ENCODE results near the gene LYST.
"Not testable (repeated sequence)": the region's sequence is repeated elsewhere in the genome, so short reads cannot be mapped to it uniquely, and the experiment has no call there.

The LYST gene

DNA sequence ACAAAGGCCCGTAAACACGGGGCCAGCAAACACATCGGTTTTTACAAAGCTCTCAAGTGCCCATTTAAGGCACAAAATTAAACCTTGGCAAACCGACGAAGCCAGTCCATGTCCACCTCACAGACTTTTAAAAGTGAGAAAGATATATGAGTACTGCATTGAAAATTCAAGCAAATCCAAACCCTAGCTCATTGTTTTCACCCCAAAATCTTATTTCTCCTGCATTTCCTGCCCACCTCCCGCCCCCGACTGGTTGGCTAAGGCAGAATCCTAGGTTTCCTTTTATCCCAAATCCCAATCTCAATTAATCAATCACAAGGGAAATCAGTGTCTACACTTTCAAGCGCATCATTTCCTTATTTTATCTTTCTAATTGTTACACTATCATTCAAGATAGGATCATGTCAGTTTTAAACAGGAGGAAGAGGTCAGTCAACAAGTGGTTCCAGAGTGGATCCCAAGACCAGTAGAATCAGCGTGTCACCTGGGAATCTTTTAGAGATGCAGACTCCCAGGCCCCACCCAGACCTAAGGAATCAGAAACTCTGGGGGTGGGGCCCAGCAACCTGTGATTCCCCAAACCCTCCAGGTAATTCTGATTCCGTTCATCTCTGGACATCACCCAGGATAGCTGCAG, 215.4 kb downstream of the LYST start:
- no peak for DNase-seq (ENCODE audit: low read depth)

DNA sequence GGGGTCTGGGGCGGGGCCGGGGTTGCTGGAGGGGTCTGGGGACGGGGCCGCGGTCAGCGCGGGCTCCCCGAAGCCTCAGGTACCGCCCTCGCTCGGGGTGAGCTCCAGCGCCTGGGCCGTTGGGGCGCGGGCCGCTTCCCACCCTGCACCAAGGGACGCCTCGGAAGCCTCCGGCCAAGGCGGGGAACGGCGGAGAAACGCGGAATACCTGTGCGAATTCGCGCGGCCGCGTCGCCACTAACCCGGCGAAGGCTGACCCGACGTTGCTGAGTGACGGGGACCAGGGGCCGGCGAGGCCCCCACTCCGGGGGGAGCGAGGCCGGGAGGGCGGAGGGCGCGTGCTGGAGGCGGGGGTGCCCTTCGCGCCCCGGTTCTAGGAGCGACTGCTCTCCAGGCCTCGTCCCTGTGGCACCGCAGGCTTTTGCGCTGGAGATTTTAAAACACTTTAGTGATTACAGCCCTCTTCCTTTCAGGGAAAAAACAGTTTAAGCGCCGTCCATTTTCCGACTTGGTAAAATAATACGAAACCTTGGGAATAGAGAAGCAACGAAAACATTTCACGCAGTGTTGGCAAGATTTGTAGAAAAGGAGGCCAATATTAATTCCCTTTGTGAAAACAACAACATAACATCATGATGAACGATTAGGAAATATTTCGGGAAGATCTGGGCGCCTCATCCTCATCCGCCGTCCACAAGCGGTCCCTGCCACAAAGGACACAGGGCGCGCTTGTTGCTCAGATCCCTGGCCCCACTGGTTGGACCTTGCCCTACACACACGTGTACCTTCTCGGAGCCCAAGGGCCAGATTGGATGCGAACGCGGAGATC, 216.2 kb downstream of the LYST start:
- no peak for DNase-seq (ENCODE audit: low read depth)

DNA sequence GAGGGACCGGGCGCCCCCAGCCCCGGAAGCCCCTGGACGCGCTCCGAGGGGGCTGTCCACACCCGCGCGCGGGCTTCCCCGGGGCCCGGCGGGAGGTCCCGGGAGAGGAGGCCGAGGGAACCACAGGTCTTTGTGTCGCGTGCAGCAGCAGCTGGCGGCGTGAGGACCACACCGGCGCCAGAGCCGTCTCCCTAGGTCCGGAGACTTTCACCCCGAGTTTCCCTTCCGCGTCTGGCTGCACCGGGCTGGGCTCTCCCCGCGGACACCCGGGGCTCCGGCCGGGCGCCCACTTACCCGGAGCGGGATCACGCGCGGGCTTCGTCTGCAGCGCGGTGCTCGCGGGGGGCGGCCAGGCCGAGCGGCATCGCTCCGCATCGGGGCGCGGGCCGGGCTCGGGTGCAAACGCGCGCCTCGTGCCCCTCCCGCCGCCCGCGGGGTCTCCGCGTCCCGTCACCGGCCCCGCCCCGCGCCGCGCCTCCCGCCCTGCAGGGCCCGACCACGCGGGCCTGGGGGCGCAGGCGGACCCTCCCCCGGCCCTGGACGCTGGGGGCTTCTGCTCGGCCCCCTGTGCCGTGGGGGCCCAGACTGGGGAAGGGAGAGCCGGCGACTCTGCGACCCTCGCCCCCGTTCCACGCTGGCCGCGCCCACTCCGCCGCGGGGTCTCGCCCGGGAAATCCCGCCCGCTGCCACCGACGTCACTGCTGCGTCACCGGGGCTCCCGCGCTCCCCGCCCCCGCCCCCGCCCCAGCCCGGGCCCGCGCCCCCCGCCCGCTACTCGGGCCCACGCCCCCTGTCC, 217.1 kb downstream of the LYST start, which contains the start of gene GNG4:
TSS of gene GNG4 (minus strand) at position 417 of the 796 bp plus-strand sequence. CDS start 65,946 bp downstream, outside the sequence.
- no peak for DNase-seq (ENCODE audit: low read depth)

- DNase-seq (ENCODE audit: low read depth), result peak; percentile 48
These were observed 217.7 kb downstream of the LYST start for GRCh38 chr1:235648954-235649367.

DNA sequence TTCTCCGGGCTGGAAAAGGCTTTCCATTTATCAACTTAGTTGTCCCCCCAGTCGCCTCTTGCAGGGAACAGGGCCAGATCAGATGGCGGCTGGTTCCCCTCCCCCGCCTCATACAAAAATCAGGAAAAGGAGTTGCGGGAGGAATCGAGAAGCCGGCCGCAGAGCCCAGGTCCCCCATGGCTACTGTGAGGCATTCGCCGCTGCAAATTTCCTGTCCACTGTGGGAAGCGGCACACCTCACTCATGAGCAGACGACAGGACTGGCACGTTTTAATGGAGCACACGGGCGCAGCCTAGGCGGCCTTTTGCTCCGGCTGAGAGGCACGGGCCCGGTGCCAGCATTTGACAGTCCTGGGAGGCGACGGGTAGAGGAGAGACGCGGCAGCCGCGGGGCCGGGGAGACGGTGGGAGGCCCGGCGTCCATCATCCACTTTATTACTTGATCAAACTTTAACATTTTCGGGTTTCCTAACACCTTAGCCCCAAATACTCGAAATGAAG, 218.2 kb downstream of the LYST start:
- no peak for DNase-seq (ENCODE audit: low read depth)

DNA sequence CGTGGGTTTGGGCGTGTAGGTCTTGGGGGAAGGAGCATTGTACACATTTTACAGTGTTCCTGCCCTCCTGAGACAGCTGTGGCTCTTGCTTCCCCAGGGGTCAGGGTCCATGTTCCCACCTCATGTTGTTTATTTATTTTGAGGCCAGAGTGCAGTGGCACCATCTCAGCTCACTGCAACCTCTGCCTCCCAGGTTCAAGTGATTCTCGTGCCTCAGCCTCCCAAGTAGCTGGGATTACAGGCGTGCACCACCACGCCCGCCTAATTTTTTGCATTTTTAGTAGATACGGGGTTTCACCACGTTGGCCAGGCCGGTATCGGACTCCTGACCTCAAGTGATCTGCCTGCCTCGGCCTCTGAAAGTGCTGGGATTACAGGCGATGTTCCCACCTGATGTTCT, 219.2 kb downstream of the LYST start:
- DNase-seq (ENCODE audit: low read depth), result not testable (repeated sequence)

DNA sequence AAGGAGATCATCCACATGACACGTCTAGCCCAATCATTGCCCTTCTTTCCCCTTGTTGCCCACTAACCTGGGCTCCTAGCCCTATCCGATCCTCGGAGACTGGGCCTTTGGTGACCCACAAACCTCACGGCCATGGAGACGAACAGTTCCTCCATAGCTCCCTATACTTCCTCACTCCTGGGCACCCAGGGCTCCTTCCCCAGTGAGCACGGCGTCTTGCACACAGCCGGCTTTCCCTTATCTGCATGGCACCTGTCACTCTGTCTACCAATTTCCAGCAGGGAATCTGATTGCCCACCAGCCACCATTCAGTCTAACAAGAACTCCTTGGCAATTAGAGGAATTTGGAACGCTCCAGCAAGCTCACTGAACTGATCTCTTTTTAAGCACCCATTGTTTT, 220.2 kb downstream of the LYST start:
- no peak for DNase-seq (ENCODE audit: low read depth)

DNA sequence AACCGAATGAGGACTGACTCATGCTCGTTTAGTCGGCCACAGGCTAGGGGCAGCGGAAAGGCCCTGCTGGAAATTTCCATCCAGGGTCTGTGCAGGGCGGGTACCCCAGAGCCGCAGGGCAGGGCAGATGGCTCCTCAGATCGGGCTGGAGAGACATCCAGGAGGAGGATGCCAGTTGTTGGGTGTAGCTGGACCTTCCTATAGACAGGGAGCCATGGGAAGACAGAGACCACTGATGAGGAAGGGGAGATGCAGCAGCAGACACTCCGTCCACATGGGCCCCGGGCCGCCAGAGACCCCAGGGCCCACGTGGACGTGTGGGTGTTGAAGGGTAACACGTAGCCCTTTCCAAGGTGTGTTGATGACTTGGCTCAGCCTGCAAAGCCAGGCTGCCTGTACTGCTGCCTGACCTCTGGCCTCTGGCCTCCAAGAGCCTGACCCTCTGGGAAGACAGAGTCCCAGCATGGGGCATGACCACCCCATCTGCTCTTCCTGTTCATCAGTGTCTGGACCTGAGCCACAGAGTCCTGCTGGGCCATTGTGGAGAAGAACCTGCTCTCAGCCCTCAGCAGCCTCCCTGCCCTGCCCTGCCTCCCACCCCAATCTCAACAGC, 221.9 kb downstream of the LYST start:
- DNase-seq (ENCODE audit: low read depth), result no peak

GRCh38 chr1:235643837-235644692, 222.6 kb downstream of the LYST start:
- no peak for DNase-seq (ENCODE audit: low read depth)

DNA sequence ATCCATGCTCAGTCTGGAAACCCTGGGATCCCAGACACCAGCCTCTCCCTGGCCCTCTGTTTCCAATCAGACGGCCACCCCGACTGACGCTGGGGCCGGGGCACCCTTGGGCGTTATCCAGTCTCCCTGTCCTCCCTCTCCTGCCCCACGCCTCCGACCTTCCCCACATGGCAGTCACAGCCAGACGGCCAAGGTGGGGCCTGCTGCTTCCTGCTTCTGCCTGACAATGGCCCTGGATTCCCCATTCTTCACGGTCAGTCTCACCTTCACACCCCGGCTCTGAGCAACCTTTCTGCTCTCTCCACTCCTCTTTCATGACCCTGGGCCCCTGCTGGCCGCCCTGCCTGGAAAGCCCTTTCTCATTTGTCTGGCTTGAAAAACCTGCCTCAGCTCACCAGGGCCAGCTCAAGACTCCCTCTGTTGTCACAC, 223.7 kb downstream of the LYST start:
- DNase-seq (ENCODE audit: low read depth), result no peak

DNA sequence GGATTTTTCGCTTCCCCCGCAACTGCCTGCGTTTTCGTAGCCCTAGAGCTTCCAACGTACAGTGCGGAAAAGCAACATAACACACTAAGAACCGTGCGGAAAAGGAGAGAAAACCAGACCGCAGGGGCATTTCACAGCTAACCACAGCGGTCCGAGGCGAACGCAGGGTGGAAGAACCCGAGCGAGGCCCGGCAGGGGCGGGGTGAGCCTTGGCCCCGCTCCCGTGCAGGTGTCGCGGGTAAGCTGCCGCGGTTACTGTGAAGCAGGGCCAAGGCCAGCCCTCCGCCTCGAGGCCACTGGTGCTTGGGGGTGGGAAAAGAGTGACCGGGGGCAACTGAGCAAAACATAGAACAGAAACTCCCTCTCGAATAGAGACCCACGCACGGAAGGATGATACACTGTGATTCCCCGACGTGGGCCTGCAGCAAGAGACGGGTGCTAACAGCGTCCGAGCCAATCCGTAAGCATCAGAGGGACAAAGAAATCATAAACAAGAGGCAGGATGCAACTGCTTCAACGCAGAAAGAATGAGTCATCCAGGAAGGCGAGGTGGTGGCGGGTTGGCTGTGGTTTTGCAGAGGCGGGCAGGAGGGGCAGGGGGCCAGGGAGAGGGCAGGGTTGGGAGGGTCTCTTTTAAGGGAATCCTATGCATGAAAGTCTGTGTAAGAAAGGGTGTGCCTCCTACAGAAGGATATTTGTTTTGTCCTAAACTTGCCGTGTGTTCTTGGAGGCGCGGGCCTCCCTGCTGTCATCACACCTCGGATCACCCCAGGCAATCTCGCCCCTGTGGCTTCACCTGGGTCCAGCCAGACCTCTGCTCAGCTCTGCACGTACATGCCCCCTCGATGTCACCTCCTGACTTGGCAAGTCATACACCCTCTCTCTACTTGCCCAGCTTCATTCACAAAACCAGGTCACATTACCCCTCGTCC, 224.4 kb downstream of the LYST start:
- peak; percentile 56 for DNase-seq (ENCODE audit: low read depth)

DNA sequence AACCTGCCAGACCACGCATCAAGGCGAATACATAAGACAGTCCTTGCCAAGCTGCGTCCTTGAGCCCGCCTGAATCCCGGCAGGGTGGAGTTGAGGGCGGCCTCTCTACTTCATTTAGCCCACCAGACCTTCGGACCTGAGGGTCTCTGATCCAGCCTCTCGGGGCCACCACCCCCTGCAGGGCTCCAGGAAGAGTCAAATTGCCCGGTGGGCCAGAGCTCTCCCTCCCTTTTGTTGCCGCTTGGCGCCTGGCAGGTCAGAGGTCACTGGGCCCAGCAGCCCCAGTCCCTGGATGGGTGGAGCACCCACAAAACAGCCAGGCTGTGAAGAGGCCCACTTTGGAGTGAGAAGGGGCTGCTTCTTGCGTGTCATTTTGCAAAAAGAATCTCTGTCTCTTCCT, 226.1 kb downstream of the LYST start:
- no peak for DNase-seq (ENCODE audit: low read depth)

DNA sequence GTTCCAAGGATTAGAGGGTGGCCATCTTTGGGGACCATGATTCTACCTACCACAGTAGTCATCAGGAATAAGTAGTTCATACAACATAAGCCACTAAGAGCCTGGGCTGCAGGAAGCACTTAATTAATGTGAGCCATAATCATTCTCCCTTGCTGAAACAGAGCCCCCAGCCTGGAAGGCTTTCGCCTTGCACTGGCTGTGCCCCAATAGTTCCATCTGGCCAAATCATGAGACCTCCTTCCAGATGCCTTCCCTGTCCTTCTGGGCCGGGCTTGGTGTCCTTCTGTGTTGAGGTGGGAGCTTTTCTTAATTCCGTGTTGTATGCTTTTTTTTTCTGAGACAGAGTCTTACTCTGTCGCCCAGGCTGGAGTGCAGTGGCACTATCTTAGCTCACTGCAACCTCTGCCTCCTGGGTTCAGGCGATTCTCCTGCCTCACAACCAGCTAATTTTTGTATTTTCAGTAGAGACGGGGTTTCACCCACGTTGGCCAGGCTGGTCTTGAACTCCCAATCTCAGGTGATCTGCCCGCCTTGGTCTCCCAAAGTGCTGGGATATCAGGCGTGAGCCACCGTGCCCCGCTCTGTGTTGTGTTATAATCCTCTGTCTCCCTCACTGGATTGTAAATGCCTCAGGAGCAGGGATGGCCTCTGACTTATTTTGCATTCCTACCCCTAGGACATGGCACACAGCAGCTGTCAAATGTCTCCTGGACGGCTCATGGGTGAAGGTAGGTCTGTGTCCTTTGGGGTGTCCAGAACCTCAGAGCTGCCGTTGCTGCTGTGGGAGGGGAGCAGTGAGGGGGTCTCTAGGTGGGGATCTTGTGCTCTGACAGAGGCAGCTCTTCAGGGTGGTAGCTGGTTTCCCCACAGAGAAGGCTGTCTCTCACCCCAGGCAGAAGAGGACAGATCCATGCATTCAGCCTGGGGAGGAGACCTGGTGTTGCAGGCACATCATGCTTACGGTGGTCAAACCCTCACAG, 227.2 kb downstream of the LYST start:
- DNase-seq (ENCODE audit: low read depth), result no peak

- DNase-seq (ENCODE audit: low read depth), result not testable (repeated sequence)
These were observed 228.1 kb downstream of the LYST start for GRCh38 chr1:235638612-235639011.

DNA sequence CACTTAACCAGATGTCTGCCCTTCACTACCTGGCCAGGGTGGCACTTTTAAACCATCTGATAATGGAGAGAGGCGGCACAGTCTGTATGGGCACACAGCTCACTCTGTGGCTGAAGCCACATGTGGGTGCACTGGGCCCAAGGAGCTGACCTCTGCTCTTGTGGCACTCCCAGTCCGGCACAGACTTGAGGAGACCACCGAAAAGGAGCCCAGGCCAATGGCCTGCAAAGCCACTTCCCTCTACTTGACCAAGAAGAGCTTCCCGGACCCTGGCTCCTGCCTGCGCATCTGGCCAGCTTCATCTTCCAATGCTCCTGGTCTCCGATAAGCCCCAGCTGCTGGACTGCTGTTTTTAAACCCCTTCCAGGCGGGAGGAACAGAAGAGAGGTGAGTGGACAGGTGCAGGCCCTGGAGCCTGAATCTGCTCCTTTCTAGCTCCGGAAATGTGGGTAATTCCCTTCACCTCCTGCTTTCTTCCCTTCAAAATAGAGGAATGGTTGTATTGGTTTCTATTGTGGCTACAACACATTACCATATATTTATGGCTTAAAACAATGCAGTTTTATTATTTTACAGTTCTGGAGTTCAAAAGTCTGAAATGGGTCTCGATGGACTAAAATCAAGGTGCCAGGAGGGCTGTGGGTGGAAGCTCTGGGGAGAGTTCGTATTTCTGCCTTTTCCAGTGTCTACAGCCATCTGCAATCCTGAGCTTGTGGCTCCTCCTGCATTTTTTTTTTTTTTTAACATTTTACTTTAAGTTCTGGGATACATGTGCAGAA, 228.8 kb downstream of the LYST start:
- no peak for DNase-seq (ENCODE audit: low read depth)

GRCh38 chr1:235635938-235636662, 230.6 kb downstream of the LYST start:
- no peak for DNase-seq (ENCODE audit: low read depth)

Measured in amniotic epithelial cell (primary cell).